HEK293 (cell line): Measurements from ENCODE around the gene ZFP3.
"Not testable (repeated sequence)": the region's sequence is repeated elsewhere in the genome, so short reads cannot be mapped to it uniquely, and the experiment has no call there.

Source experiments
- CTCF ChIA-PET: fragments of 350-600 bp; formaldehyde crosslinking; extraction: SDS; loops from one replicate; lab custom pipeline; 2021; ENCODE audit warnings: antibody characterized with exemption; lab: Yijun Ruan, JAX
- POLR2A ChIA-PET: fragments of 300-600 bp; formaldehyde crosslinking; extraction: SDS; loops from one replicate; lab custom pipeline; 2020; ENCODE audit warnings: antibody characterized with exemption, inconsistent platforms; lab: Yijun Ruan, JAX
- H3K27ac ChIP-seq: fragments of 200-500 bp; sonication (Bioruptor generic); 2 replicates; pipeline ENCODE4 v1.5.1; 2014; ENCODE audit warnings: low read depth, low read length, control low read depth, inconsistent platforms; ENCODE audit errors: extremely low read depth
- H3K36me3 ChIP-seq, 2 experiments: fragments of 200-500 bp in 1 of 2; sonication (Bioruptor generic) in 1 of 2; 1 replicate in 1 of 2; 2 replicates in 1 of 2; pipeline ENCODE4 v1.5.1; 2014 to 2017; ENCODE audit warnings: inconsistent platforms in 2 of 2, low read length in 2 of 2; ENCODE audit not compliant: control insufficient read depth in 2 of 2, insufficient read depth in 1 of 2
- H3K4me1 ChIP-seq: fragments of 200-500 bp; sonication (Bioruptor generic); 2 replicates; pipeline ENCODE4 v1.5.1; 2014; ENCODE audit warnings: mild to moderate bottlenecking, low read length, inconsistent platforms; ENCODE audit not compliant: control insufficient read depth, insufficient read depth
- H3K4me3 ChIP-seq: 2 replicates; pipeline ENCODE4 v1.5.1; 2011; ENCODE audit warnings: low read depth, mild to moderate bottlenecking, control low read depth, low read length, moderate library complexity
- H3K9me3 ChIP-seq: fragments of 200-500 bp; sonication (Bioruptor generic); 2 replicates; pipeline ENCODE4 v1.5.1; 2014; ENCODE audit warnings: low read depth, low read length, inconsistent platforms; ENCODE audit not compliant: control insufficient read depth, insufficient read depth
- FEZF1 ChIP-seq: fragments of 450-650 bp; formaldehyde crosslinking; IDR thresholded peaks from 2 replicates; pipeline ENCODE4 v1.5.1; 2016; ENCODE audit warnings: missing biosample characterization, missing genetic modification characterization
- HOXD13 ChIP-seq: sonication (generic); formaldehyde crosslinking; IDR thresholded peaks from 2 replicates; pipeline ENCODE4 v1.8.0; 2022; ENCODE audit warnings: missing genetic modification reagents, borderline replicate concordance
- KLF17 ChIP-seq: fragments of 450-650 bp; formaldehyde crosslinking; IDR thresholded peaks from 2 replicates; pipeline ENCODE4 v1.5.1; 2016; ENCODE audit warnings: missing biosample characterization, missing genetic modification characterization
- MZF1 ChIP-seq: fragments of 450-650 bp; formaldehyde crosslinking; IDR thresholded peaks from 2 replicates; pipeline ENCODE4 v1.5.1; 2017; ENCODE audit warnings: missing biosample characterization, missing genetic modification characterization, borderline replicate concordance
- PATZ1 ChIP-seq: fragments of 450-650 bp; formaldehyde crosslinking; IDR thresholded peaks from 2 replicates; pipeline ENCODE4 v1.5.1; 2016; ENCODE audit warnings: missing biosample characterization, missing genetic modification characterization
- SP3 ChIP-seq: fragments of 450-650 bp; formaldehyde crosslinking; IDR thresholded peaks from 2 replicates; pipeline ENCODE4 v1.5.1; 2016; ENCODE audit warnings: missing biosample characterization, missing genetic modification characterization
- ZFHX2 ChIP-seq: fragments of 450-650 bp; formaldehyde crosslinking; conservative IDR thresholded peaks from 2 replicates; pipeline ENCODE4 v1.5.1; 2016; ENCODE audit warnings: missing biosample characterization, missing genetic modification characterization
- ZNF155 ChIP-seq: fragments of 450-650 bp; formaldehyde crosslinking; IDR thresholded peaks from 2 replicates; pipeline ENCODE4 v1.5.1; 2016; ENCODE audit warnings: missing biosample characterization, missing genetic modification characterization
- ZNF175 ChIP-seq: fragments of 450-650 bp; formaldehyde crosslinking; IDR thresholded peaks from 2 replicates; pipeline ENCODE4 v1.5.1; 2016; ENCODE audit warnings: missing biosample characterization, missing genetic modification characterization
- ZNF211 ChIP-seq: fragments of 450-650 bp; formaldehyde crosslinking; IDR thresholded peaks from 2 replicates; pipeline ENCODE4 v1.5.1; 2016; ENCODE audit warnings: low read depth, missing biosample characterization, missing genetic modification characterization
- ZNF26 ChIP-seq: fragments of 450-650 bp; formaldehyde crosslinking; IDR thresholded peaks from 2 replicates; pipeline ENCODE4 v1.5.1; 2016; ENCODE audit warnings: missing biosample characterization, missing genetic modification characterization
- ZNF544 ChIP-seq: fragments of 450-650 bp; formaldehyde crosslinking; IDR thresholded peaks from 2 replicates; pipeline ENCODE4 v1.5.0; 2017; ENCODE audit warnings: missing biosample characterization, missing genetic modification characterization
- ZNF621 ChIP-seq: fragments of 450-650 bp; formaldehyde crosslinking; IDR thresholded peaks from 2 replicates; pipeline ENCODE4 v1.5.1; 2017; ENCODE audit warnings: missing biosample characterization, missing genetic modification characterization
- ZNF660 ChIP-seq: fragments of 450-650 bp; IDR thresholded peaks from 2 replicates; pipeline ENCODE4 v1.5.1; 2018; ENCODE audit warnings: missing biosample characterization, mild to moderate bottlenecking, missing genetic modification characterization

The ZFP3 gene

GRCh38 chr17:5138616-5139457, 60.6 kb downstream of the ZFP3 start:
- no peak overlapping the region for H3K27ac ChIP-seq
- no peaks in the 10 kb centered on the region for H3K4me1 ChIP-seq
- POLR2A ChIA-PET, result no interaction called here
- no peak overlapping the region for H3K4me3 ChIP-seq
- H3K36me3 ChIP-seq, result no peaks in the 10 kb centered on the region
- TF ChIP-seq ZNF660 (tag by site-specific recombination) (no peak), FEZF1 (tag by site-specific recombination) (no peak), MZF1 (no peak), ZFHX2 (no peak), ZNF211 (tag by site-specific recombination) (no peak), SP3 (tag by site-specific recombination) (no peak)
- CTCF ChIA-PET, result no interaction called here
- H3K9me3 ChIP-seq, result no peaks in the 10 kb centered on the region

GRCh38 chr17:5139458-5139732, 61.1 kb downstream of the ZFP3 start:
- Histone ChIP-seq H3K36me3 (no peaks in the 10 kb centered on the region), H3K4me1 (no peaks in the 10 kb centered on the region), H3K27ac (no peak overlapping the region), H3K9me3 (no peaks in the 10 kb centered on the region), H3K4me3 (no peak overlapping the region)
- TF ChIP-seq ZNF26 (tag by site-specific recombination) (no peak), ZNF544 (no peak), ZNF155 (tag by site-specific recombination) (no peak), PATZ1 (tag by site-specific recombination) (no peak), ZNF621 (tag by site-specific recombination) (no peak), ZNF175 (no peak), KLF17 (tag by site-specific recombination) (no peak), HOXD13 (CRISPR knock-in tag) (no peak)
- ChIA-PET CTCF (no interaction called here), POLR2A (no interaction called here)

- H3K36me3 ChIP-seq, H3K4me1 ChIP-seq, H3K27ac ChIP-seq, CTCF ChIA-PET, H3K9me3 ChIP-seq, POLR2A ChIA-PET, H3K4me3 ChIP-seq: not testable (repeated sequence)
These were observed 64.6 kb downstream of the ZFP3 start for GRCh38 chr17:5142877-5143276.
